ENCODE results near the gene B3GALT6.
"Not testable (repeated sequence)": the region's sequence is repeated elsewhere in the genome, so short reads cannot be mapped to it uniquely, and the experiment has no call there.

B3GALT6 gene

DNA sequence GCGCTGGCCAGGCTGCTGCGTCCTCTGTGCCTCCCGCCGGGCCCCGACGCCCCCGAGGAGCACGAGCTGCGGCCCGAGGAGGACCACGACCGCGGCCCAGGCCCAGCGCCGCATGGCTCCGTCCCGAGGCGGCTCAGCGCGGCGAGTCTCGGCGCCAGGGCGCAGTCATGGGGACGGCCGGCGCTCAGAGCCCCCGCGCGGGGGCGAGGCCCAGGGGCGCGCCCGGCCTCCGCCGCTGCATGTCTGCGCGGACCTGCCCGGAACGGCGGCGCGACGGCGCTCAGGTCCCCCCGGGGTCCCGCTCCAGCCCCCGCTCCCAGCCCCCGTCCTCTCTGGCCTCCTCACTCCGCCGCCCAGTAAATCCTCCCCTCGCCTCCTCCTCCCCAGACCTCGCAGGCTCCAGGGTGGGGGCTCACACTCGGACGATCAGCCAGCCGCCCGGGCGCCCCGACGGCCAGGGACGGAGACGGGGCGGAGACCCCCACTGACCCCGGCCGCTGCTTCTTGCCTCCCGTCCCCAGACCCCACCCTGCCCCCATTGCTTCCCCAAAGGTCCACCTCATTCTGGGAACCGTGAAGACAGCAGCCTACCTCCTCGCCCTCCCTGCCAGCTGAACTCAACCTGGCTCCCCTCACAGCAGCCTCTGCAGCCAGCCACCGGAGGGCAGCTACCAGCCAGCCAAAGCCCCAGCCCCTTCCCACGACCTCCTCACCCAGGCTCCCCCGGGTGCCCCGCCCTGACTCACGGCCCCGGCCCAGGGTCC is 14.7 kb downstream of the B3GALT6 start, which contains the start of gene C1QTNF12:
TSS of gene C1QTNF12 (minus strand) at position 146 of the 764 bp plus-strand sequence. CDS start at position 114, 32 bp downstream.
- peak; percentile 49 for DNase-seq

DNA sequence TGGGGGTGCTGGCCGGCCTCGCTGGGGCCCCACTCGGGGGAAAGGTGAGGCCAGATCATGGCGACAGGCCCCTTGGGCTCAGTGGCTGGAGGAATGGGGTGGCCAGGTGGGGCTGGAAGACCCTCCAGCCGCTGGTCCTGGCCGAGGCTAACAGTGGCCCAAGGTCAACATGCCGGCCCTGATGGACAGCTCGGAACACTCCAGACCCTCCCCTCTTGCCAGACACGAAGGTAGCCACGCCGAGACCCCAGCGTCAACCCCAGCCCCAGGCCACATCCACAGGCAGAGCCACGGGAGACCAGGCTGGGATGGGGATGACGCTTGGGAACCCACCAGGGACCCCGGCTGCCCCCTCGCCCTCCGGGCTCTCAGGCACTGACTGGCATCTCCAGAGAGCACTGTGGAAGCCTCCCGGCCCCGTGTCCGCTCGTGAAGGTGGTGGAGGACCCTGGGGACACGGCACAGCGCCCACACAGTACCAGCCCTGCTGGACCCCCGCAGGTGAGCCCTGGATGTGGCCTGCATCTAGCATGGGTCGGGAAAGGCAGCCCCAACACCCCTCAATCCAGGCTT is 15.4 kb downstream of the B3GALT6 start:
- DNase-seq = no peak

DNA sequence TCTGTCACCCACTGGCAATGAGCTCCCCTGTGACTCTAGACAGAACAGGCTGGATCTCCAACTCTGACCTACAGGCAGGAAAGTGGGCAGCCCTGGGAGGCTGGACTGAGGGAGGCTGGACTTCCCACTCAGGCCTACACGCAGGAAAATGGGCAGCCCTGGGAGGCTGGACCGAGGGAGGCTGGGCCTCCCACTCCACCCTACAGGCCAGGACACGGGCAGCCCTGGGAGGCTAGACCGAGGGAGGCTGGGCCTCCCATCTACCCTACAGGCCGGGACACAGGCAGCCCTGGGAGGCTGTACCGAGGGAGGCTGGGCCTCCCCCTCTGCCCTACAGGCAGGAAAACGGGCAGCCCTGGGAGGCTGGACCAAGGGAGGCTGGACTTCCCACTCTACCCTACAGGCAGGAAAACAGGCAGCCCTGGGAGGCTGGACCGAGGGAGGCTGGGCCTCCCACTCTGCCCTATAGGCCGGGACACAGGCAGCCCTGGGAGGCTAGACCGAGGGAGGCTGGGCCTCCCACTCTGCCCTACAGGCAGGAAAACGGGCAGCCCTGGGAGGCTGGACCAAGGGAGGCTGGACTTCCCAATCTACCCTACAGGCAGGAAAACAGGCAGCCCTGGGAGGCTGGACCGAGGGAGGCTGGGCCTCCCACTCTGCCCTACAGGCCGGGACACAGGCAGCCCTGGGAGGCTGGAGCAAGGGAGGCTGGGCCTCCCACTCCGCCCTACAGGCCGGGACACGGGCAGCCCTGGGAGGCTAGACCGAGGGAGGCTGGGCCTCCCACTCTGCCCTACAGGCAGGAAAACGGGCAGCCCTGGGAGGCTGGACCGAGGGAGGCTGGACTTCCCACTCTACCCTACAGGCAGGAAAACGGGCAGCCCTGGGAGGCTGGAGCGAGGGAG is 16.2 kb downstream of the B3GALT6 start:
- DNase-seq = not testable (repeated sequence)

DNA sequence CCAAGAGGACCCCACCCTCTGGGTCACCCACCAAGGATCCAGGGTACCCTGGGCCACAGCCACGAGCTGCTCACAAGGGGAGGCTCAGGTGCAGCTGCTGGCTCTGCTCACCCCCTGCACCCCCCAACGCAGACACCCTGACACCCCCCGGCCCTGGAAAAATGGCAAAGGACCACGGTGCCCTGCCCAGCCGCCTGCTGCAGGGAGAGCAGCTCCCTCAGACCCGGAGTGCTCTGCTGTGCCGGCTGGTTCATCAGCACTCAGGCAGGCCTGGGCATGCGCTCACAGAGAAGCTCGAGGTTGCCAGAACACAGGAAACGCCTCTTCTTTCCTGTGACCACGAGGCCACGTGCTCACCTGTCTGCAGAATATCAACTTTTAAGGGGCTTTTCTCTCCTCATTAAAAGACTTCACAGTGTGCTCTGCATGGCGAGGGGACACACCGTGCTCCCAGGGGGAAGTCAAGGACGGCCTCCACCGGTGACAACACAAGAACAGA is 18.8 kb downstream of the B3GALT6 start:
- peak; percentile 64 for DNase-seq

DNA sequence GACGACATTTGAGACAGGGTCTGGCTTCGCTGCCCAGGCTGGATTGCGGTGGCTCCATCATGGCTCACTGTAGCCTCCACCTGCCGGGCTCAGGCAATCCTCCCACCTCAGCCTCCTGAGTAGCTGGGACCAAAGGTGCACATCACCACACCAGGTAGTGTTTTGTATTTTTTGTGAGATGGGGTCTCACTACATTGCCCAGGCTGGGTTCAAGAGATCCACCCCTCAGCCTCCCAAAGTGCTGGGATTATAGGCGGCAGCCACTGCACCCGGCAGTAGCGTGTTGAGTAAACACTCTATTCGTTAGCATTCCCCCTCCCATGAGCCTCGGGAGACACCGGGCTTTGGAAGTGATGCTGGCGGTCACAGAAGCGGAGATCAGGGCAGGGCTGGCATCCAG is 21.3 kb downstream of the B3GALT6 start:
- DNase-seq = no peak

DNA sequence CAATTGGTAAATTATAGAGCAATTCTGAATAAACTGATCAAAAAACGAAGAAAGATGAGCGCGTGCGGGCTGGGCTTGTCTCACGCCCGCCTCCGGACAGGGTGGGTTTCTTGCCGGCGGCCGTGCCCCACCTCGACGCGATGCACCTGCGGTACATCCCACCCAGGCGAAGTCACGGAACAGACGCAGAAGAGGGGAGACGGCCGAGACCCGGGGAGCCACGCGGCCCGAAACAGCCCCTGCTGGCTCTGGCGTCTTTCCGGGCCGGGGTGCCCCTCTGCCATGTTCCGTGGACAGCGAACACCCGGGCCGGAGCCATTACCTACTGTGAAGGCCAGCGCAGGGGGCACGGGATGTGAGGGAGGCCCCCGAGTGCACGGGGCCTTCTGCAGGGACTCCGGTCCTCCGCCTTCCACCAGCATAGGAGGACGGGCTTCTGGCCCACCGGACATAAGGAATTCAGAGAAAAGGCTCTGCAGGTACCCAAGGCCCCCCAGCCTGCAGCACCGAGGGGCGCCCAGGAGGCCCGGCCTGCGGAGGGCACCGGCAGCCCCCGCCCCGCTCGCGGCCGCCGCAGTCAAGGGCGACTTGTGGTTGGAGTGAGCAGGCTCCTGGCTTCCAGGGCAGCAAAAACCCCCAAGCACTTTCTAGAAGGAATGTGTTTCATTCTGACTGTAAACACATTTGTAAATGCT is 22.1 kb downstream of the B3GALT6 start:
- no peak for DNase-seq

DNA sequence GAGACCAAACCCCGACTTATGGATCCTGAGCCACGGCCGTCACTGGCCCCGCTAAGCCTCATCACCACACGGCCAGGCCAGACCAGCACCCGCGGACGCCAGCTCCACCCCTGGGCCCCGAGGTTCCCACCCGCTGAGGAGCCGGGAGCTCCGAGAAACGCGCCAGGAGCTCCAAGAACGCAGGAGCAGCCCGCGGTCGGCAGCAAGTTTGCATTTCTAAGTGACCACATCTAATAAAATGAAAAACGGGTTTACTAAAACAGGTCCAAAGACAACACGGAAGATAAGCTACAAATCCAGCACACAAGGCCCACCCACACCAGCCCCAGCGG is 22.6 kb downstream of the B3GALT6 start:
- DNase-seq = no peak

DNA sequence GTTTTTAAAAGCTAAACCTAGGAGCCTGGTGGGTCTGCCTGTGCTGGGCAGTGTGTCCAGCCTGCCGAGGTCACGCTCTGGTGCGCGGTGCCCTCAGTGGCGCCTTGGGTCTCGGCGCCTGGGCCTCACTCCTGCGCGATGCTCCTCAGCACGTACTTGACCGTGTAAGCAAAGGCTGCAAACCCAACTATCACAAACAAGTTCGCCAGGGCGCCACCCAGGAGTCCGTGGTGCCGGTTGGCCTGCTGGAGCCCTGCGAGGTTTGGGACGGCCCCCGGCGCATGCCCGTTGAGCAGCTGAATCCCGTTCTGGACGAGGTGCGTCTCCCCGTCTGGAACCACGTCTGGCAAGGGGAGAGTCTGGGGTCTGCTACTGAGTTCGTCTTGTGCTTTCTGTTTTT is 23.0 kb downstream of the B3GALT6 start:
- DNase-seq = no peak

DNA sequence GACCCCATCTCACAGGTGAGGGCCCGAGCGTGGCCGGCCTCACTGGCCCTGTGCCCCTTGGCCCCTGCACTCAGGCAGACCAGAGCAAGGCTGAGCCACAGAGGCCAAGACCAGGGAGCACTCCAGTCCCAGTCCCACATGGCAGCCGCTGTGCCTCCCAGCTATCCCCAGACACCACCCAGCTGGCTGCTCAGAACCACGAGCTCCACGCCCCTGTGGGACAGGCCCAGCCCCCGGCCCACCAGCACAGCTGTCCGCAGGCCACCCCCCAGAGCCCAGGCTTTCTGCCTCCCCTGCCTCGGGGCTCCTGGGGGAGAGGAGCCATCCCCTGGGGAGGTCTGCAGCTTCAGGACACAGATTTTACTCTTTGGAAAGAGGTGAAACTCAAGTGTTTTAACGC is 23.6 kb downstream of the B3GALT6 start:
- no peak for DNase-seq

DNA sequence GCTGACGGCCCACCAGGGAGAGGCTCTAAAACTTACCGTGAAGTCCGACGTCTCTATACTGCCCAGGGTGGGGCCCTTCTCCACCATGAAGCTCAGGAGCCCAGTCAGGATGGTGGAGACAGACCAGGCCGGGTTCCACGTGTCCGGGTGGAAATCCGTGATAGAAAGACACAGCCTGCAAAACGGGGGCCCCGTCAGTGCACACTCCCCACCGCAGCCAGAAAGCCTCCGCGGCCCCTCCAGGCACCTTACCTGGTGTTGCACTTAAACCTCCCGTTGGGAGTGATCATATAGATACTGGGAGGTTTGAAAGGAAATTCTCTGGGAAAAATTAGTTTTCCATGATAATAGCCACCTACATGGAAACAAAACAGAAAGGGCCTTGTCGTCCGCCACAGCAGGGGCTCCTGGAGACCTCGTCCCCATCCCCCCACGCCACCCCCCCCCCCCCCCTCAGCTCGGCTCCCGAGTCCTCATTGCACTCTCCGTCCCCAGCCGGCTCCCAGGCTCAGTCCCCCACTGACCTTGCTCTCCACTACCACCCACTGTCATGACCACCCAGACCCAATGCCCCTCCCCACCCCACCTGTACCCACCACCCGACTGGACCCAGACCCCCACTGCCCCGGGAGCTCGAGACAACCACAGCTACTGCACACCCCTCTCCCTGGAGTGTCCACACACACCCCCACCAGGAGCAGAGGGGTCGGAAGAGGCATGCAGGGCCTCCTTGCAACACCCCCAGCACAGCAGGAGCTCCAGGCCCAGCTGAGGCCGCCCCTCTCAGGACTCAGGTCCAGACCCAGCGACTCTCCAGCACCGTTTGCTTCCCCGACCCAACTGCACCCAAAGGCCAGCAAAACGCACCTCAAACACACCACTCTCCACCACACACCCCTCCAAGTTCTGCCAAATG is 25.2 kb downstream of the B3GALT6 start:
- no peak for DNase-seq

DNA sequence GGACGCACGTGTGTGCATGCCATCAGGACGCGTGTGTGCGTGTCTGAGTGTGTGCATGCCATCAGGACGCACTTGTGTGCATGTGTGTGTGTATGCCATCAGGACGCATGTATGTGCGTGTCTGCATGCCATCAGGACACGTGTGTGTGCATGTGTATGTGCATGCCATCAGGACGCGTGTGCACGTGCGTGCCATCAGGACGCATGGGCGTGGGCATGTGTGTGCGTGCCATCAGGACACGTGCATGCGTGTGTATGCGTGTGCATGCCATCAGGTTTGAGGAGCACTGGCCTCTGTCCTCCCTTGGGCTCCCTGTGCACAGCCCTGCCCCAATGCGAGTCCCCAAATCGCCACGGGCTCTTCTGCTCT is 27.1 kb downstream of the B3GALT6 start:
- DNase-seq = no peak

DNA sequence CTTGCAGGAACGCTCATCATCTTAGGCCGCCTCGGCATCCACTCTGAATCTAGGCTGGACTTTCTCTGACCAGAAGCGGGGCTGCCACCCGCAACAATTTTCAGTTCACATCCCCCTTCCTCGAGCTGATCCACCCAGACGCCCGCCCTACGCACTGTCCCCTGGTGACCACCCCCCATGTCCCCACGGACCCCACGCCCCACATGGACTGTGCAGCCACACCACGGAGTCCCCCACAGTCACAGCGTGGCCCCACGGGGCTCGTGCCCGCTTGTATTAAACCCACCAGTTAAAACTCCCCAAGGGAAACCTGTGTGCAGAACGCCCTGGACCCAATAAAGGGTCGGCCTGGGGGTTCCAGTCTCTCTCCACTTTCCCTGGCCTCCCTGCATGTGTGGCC is 27.5 kb downstream of the B3GALT6 start:
- no peak for DNase-seq

DNA sequence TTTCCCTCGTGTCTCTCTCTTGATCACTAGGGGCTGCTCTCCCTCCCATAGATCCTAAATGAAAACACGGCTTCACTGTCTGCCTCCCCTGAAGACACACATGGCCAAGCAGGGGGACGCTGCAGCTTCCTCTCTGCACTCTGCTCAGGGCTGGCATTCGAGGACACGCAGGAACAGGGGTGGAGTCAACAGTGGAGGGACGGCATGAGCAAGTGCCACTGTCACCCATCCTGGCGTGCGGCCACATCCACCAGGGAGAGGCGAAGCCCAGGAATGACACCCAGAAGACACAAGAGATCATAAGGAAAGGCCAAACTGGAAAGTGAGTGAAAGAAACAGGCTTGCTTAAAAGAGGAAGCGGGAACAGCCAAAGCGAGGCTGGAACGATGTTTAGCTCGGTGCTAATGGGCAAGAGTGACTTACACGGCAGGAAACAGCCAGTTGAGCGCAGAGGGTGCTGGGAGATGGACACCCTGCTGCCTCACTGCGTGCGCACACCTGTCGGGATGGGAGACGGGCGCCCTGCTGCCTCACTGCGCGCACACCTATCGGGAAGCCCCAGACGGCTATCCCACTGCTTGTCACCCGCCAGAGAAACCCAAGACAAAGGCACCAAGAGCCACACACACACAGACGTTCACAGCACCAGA is 28.0 kb downstream of the B3GALT6 start:
- DNase-seq = no peak

DNA sequence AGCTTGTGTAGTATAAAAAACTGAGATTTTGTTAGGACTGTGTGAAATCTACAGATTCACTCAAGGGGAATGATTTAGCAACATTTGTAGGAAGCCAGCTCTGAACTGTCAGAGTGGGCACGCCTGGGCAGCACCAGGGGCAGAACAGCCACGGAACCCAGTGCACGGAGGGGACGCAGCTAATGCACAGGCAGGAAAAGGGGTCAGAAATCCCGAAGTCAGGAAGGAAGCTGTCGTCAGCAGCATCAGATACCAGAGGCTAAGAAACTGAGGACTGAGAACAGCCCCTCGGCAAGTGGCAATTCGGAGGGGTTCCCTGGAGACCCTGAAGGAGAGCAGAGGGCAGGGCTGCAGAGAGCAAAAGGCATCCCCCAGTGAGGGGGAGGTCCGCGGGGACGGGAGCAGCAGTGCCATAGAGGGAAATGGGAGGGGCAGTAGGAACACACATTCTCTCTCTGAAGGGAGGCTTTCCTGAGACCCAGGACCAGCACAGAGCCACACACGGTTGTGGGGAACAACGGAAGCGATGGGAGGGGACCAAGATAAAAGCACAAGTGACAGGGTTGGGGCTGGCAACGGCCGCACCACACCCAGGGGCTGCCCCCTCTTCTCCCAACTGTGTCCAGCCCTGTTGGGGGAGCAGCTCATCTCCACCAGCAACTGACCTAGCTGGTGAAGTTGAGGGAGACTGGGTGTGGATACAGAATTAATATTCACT is 29.0 kb downstream of the B3GALT6 start:
- no peak for DNase-seq

DNA sequence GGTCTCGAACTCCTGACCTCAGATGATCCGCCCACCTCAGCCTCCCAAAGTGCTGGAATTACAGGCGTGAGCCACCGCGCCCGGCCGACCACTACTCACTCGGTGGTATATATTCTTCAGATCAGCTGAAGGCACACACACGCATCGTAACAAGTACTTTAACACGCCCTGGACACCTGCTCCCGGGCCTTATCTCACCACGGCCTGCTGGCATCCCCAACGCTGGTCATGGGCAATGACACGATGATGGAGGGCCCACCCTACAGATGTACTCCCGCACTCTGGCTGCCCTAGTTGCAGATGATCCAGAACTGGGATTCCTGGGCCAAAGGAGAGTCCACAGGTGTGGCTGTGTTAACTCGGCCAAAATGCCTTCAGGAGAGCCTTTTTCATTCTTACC is 30.0 kb downstream of the B3GALT6 start:
- DNase-seq = no peak

DNA sequence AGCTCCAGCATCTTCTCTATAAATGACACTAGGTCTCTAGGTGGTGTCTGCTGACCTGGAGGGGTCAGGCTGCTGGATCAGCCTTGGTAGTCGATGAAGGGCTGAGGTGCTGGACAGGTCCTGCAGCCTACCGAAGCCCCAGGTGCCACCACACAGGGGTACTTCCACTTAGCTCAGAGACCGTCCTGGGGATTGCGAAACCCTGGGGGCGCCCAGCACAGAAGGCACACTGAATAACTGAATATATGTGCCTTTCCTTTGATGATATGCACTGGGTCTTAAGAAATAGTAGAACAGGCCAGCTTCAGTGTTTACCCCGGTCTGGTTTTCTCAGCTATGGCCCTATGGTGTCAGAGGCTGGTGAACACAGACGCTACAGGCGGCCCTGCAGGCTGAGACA is 30.7 kb downstream of the B3GALT6 start:
- DNase-seq = no peak

DNA sequence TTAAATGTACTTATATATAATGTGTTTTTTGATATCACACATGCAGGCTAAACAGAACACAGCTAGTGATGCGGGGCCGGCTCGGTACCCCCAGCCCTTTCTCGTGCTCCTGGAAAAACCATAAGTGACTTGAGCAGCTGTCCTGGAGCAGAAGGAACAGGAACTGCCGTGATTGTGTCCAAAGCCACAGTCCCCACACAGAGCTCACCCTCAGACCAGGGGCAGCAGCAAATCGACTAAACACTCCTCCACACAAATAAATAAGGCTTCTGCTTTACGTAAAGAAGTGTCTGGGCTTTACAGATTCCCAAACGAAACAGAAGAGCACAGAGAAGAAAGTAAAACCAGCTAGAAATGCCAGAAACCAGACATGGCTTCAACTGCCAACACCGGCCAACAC is 32.0 kb downstream of the B3GALT6 start:
- DNase-seq = no peak

DNA sequence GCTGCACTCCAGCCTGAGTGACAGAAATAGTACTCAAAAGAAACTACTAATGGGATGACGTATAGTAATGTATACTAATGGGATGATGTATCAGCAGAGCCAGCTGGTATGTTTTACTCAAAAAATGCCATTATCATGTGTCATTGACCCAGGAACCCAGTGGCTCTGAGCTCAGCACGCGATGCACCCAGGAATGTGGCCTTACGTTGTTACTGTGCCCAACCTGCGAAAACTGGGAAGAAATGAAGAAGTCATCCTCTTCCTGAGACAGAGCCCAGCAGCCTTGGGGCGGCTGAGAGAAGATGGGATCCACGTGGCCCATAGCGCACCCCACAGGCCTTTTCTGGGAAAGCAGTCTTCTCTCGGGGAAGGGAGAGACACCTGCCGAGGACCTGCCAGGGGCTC is 32.8 kb downstream of the B3GALT6 start:
- DNase-seq = peak; percentile 49

DNA sequence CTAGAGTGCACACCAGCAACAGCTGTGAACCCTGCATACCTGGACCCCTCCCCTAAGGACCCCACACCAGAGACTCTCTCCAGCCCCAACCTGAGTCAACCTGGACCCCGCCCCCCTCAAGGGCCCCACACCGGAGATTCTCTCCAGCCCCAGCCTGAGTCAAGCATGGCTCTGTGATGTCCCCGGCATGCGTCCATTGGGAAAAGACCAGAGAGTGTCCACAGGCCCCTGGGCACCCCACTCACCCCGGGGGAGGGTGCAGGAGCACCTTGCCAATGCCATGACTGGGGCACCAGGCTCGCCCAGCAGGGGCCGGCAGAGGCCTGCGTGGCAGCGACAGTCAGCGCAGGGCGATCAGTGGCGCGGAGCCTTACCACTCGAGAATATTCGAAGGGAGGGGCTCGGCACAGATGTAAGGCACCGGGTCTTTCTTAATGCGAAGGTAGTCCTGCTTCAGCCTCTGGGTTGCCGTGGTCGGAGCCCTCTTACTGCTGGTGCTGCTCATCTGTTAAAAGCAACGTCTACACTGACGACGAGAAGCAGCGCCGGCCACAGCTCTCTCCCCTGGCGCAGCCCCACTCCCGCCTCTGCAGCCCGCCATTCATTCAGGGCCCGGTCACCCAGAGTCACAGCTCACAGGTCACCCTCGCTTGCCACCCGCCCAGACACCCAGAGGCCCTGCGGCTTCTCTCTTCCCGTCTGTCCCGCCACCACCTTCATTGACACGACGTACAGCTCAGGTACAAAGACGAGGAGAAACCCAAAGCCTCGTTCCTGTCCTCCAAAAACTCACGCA is 35.6 kb downstream of the B3GALT6 start:
- DNase-seq = no peak

DNA sequence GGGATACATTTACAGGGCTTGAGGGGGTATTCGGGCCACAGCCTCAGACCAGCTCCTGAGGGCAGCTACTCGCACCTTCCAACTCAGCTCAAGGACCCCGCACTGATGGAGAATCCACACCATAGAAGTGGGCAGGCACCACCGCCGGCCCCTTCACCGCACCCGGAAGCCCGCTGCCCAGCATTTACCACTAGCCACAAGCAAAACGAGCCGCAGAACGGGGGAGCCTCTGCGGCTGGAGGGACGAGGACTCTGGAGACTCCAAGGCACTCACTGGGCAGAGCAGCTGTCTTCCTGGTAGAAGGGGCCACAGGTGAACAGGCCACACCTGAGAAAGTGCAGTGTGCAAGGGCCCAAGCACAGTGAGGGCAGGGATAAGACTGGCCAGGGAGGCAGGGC is 36.2 kb downstream of the B3GALT6 start:
- DNase-seq = no peak

All from DMS53 (cell line).